Activated effector memory CD4-positive, alpha-beta T cell treated with Interleukin-2 at 50 U/mL for 16 hours (primary cell): Measurements from ENCODE around the gene NPTXR.

Experiments used
- DNase-seq: peaks from one replicate; pipeline ENCODE4 v3.0.0-alpha.2; 2020

Gene NPTXR

GRCh38 chr22:38793317-38793716 lies 50.5 kb downstream of the NPTXR start:
- DNase-seq = no peak

- DNase-seq = no peak
Measured at GRCh38 chr22:38792833-38793232, 51.0 kb downstream of the NPTXR start.

DNA sequence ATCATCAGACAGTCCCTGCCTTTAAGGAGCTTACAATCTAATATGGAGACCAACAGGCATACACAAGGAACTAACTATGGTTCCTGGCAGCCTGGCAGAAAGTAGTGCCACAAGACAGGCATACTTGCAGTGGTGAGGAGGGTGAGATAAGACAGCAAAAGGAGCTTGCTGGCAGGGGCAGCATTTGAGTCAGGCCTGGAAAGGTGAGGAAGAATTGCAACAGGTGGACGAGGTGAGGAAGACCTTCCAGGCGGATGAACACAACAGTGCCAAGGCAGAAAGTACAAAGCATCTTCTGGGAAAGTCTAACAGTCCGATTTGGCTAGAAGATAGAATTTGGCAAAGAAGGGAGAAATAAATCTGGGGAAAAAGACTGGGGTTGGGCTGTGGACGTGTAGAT lies 54.2 kb downstream of the NPTXR start:
- no peak for DNase-seq

DNA sequence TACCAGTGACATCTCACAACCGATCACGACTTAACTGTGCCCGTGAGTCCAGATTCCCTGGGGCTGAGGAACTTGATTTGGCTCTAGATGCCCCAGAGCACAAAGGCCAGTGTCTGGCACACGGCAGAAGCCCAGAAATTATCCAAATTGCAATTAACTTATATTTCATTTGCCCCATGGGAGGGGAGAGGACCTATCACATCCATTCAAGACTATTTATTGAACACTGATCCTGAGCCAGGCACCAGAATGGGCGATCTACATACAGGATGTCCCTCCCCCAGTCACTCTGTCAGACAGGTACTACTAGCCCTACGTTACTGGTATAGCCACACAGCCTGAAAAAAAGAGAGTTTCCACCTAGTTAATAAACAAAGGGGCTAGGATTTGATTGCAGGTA lies 55.0 kb downstream of the NPTXR start:
- no peak for DNase-seq

DNA sequence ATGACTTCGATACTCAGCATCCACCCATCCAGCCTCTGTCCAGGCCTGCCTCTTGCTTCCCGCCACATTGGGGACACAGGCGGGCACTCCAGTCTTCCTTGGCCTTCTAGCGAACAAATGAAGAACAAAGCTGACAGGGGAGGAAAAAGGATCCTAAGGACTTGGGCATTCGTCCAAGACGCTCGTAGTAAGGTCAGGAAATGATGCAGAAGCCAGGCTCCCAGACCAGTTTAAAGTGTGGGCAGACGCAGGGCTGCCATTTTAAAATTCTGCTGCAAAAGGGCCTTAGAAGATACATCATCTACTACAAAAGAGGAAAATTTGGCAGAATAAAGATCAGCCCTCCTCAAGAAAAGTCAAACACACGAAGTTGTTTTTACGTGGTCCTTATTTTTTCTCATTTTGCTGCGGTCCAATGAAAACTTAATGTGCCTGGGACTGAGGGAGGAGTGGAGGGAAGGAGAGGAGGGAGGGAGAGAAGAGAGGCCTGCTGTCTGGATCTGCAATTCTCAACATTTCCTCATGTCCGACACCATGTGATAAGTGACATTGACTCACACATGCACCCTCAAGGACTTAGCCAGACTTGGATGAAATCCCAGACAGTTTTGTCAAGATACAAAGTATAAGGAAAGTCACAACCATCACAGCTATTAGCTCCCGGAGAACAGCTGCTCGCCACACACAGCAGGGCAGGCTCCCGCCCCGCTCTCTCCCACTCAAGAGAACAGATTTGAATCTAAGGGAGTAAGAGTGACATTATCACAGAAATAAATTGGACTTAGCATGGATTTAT lies 55.6 kb downstream of the NPTXR start:
- no peak for DNase-seq

GRCh38 chr22:38786631-38787030 lies 57.2 kb downstream of the NPTXR start:
- DNase-seq = no peak

DNA sequence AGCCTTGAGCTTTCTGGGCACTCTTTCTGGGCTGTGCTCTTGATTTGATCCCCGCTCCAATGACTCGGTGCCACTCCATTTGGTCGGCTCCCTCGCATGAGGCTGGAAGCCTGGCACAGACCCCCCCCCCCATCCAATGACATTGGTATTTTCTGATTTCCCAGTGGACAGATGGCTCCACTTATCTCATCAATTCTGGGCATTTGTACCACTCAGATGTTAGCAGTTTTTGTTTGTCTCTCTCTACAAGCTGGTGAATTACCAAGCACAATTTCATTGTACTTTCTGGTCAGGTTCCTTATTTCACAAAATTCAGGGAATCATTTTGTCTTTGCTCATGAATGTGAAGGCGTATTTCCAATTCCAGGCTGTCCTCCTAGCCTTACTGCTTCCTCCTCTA lies 59.0 kb downstream of the NPTXR start:
- no peak for DNase-seq

DNA sequence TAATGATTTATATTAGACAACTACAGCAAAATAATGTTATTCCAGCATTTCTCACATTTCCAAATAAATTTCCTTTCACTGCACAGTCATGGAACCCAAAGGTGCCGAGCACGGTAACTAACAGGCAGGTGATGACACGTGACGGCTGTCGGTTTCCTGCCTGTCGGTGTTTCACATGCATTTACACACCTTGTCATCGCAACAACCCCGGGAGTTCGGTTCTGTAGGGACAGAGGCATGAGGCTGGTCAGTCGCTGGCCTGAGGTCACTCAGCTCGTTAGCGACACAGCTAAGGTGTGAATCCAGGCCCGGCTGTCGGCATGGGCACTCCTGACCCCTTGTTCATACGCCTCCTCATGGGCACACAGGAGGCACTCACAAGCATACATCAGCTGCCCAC lies 59.8 kb downstream of the NPTXR start:
- DNase-seq = no peak

DNA sequence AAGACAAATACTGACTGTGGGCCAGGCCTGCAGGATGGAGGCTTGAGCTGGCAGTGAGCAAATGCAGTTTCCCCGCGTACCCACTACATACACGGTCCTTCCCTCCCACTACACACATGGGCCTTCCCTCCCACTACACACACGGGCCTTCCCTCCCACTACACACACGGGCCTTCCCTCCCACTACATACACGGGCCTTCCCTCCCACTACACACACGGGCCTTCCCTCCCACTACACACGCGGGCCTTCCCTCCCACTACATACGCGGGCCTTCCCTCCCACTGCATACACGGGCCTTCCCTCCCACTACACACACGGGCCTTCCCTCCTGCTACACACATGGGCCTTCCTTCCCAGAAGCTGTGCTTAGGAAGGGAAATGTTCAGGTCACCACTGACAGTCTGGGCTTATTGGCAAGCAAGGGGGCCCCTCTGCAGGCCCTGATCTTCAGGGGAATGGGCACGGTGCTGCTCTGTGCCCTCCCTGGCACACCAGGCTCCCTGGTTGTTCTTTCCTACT lies 60.7 kb downstream of the NPTXR start:
- DNase-seq = no peak

DNA sequence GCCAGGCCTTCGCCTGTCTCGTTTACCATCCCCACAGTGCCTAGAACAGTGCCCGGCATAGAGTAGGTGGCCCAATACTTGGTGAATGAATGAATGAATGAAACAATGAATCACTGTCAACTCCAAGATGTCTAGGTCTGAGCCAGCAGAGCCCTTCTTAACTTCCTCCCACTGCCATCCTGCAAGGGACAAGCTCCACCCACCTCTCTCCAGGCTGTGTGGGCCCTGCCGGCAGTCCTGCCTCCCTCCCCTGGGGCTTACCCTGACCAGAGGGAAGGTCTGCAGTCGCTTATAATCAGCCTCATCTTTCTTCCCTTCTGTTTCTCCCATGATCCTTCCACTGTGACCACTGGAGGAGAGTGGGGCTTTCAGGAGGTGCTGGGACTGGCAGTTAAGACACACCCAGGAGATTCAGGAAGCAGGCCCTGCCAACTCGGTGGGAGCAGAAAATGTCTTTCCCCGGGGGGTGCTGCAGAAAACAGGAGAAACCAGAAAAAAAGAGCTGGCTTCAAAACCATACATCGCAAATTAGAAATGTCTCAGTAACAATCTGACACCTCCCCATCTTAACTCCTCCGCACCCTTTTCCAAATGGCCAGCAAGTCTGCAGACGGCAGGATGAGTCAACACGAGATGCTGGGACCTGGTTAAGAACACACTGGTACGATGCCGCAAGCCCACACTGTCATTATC lies 61.3 kb downstream of the NPTXR start:
- DNase-seq = no peak

DNA sequence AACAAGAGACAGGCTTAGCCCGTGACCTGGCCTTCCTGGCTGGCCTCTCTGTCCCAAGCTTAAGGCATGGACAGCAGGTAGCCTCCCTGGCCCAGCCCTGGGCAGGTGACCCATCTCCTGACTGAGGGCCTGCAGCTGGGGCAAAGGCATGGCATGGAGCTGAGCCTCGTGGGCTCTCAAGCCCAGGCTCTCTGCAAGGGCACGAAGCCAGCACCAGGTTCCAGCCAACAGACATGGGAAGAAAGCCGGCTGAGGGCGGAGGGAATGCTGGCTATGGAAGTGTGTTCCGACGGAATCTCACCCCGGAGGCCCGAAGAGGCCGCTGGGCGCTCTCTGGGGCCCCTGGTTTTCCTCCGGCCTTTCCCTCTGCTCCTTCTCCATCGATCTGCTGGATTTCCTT lies 62.8 kb downstream of the NPTXR start:
- DNase-seq = no peak

GRCh38 chr22:38777087-38777671 lies 66.6 kb downstream of the NPTXR start:
- DNase-seq = no peak

GRCh38 chr22:38776086-38776485 lies 67.7 kb downstream of the NPTXR start:
- no peak for DNase-seq

GRCh38 chr22:38775656-38776055 lies 68.2 kb downstream of the NPTXR start:
- no peak for DNase-seq

GRCh38 chr22:38774496-38775166 lies 69.2 kb downstream of the NPTXR start:
- no peak for DNase-seq

DNA sequence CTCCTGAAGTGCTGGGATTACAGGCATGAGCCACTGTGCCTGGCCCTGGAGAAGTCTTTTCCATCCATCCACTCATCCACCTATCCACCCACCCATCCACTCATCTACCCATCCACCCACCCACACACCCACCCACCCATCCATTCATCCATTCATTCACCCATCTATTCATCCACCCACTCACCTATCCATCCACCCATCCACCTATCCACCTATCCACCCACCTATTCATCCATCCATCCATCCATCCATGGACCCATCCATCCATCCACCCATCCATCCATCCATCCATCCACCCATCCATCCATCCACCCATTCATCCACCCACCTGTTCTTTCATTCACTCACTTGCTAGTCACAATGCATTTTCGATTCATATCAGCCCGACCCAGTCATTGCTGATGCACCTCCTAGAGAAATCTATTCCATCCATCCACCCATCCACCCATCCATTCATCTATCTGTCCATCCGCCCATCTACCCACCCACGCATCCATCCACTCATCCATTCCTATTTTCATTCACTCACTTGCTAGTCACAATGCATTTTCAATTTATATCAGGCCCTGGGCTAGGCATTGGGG lies 70.4 kb downstream of the NPTXR start:
- no peak for DNase-seq

DNA sequence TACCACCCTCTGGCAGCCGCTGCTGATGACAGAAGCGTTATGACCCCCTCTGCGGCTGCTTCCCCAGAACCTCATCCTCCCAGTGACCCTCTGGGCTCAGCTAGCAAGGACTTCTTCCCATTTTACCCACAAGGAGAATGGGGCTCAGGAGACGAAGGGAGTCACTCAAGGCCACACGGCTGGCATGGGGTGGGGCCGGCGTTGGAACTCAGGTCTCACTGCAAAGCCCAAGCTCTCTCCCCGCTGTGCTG lies 71.3 kb downstream of the NPTXR start:
- DNase-seq = no peak

GRCh38 chr22:38770257-38770949 lies 73.4 kb downstream of the NPTXR start:
- no peak for DNase-seq
